DMS153 (cell line): Measurements from ENCODE around the gene ADAM19.

Source experiments
- DNase-seq: peaks from one replicate; lab custom pipeline; 2025; lab: John Stamatoyannopoulos, UW

The ADAM19 gene

GRCh38 chr5:157575381-157576020 lies at the start of gene ADAM19:
ADAM19 (minus strand) TSS chr5:157575775; CDS start chr5:157575696, 79 bp downstream.
- no peak for DNase-seq

DNA sequence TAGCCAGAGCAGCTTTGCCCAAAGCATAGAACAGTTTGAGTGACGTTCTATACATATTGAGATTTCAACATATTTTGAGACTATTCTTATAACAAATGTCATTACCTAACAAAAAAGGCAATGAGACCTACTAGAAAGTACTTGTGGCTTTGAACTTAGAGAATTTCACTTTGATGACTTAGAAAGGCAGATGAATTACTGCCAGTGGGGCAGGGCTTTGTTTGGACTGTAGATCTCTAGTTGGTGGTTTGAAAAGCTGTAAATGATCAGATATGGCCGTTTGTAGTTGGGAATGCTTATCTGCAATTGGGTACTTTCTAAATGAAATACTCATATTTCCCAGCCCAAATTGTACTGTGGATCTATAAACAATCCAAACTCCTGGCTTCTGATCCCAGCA lies 48.6 kb upstream of the ADAM19 start:
- DNase-seq: no peak

DNA sequence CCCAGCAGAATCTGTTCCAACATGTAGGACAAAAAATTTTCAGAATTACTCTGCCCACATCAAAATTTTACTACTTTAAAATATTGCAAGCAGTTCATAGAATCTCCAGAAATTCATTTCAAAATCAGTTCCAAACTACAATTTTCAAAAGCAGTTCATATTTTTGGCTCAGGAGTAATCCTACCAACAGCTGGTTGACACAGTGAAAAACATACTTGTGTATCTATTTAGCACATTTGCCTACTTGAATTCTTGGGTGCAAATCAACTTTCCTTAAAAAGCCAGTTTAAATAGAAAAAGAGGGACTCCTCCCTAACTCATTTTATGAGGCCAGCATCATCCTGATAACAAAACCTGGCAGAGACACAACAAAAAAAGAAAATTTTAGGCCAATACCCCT lies 45.2 kb upstream of the ADAM19 start:
- no peak for DNase-seq

DNA sequence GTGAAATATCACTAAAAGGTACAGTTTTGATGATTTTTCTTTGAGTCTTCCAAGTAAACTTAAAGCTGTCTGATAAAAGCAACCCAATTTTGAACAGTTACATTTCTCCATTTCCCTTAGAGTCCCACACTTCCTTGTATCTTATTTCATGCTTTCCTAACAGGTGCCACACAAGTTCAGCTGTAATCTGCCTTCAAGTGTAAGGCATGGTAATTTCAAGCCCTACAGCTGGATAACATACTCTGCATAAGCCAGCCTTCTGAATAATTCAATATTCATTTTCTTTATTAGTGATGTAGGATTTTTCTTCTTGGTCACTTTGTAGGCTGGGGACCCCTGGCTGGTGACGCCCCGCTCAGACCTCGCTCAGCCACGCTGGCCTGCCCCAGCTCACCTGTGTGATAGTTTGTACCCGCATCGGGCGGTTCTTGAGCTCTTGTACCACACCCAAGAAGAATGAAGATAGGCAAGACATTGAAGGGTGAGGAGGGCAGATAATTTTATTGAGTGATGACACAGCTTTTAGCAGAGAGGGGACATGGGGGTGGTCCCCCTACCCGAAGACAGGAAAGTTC lies 42.7 kb upstream of the ADAM19 start:
- no peak for DNase-seq

GRCh38 chr5:157616785-157617184 lies 41.2 kb upstream of the ADAM19 start:
- DNase-seq: no peak

DNA sequence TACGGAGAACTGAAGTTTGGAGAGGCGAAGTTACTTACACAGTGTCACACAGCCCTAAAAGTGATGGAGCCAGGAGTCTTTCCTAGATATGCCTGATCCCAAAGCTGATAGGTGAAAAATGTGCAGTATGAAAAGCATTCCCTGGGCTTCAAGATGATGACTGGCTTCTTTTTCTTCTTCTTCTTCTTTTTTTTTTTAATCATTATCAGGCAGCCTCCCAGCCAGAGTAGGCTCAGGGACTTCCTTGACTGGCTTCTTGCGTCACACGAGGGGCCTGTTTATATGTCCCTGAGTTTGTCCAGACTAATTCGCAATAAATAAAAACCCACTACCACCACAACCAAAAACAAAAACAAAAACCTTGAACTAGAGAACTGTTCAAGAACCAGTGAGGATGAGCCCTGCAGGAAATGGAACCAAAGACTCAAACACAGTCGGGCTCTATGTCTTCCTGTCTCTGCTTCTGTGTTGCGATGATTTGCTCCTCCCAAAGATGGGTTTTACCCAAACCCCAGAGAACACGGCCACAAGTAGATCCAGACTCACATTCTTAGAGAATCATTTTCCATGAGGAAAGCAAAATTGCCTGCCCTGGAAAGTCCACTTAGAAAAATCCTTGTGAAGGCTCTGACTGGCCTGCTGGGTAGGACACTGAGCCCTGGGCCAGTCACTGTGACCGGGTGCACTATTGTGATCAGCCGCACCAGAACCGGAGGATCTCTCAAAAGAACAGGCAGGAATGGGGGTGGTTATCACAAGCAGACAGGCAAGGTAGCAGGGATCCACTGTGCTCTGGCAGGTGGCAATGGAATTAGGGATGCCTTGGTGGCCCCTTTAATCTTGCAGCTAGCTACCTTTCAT lies 38.0 kb upstream of the ADAM19 start:
- no peak for DNase-seq

- DNase-seq: no peak
Observed at GRCh38 chr5:157612581-157612980, 37.0 kb upstream of the ADAM19 start.

GRCh38 chr5:157611571-157612476 lies 36.2 kb upstream of the ADAM19 start:
- peak; percentile 40 for DNase-seq

- no peak for DNase-seq
Observed at GRCh38 chr5:157610990-157611389, 35.4 kb upstream of the ADAM19 start.

- DNase-seq: no peak
Observed at GRCh38 chr5:157608972-157609565, 33.5 kb upstream of the ADAM19 start.

DNA sequence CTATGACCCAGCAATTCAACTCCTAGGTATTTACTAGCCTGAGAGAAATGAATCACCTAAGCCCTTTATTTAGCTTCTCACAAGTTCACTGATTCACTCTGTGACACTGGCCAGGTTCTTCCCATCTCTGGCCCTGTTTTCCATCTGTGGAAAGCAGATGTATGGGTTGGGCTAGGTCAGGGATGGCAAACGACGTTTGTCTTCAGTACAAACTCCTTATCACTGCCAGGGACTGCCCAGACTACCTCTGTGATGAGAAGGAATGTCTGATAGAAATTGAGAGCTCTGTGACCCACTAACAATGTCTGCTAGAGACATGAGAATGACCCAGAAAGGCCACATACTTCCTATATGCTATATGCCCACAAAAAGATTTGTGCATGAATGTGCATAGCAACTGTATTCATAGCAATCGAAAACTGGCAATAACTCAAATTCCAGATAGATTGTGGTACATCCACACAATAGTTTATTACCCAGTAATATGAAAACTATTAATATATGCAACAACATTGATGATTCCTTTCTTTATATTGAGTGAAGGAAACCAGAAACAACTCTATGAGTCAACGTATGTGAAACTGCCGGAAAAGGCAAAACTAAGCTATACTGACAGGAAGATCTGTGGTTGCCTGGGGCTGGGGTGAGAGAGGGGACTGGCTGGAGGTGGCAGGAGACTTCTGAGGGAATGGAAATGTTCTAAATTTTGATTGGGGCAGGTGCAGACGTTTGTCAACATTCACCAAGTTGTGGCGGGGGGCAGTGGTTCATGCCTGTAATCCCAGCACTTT lies 32.0 kb upstream of the ADAM19 start:
- DNase-seq: no peak

DNA sequence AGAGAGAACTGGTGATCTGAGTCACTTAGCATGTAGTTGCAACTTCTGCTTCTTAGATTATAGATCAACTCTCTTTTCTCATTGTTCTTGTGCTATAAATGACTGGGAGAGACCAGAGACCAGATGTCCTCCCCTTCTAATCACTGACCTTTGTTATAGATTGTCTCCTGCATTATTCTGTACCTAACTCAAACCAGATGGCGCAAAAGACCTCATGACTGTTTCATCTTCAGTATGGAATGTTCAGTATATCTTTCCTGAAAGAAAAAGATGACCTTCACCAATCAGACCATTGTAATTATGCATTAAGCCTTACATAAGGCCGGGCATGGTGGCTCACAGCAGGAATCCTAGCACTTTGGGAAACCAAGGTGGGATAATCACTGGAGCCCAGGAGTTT lies 30.5 kb upstream of the ADAM19 start:
- DNase-seq: no peak

DNA sequence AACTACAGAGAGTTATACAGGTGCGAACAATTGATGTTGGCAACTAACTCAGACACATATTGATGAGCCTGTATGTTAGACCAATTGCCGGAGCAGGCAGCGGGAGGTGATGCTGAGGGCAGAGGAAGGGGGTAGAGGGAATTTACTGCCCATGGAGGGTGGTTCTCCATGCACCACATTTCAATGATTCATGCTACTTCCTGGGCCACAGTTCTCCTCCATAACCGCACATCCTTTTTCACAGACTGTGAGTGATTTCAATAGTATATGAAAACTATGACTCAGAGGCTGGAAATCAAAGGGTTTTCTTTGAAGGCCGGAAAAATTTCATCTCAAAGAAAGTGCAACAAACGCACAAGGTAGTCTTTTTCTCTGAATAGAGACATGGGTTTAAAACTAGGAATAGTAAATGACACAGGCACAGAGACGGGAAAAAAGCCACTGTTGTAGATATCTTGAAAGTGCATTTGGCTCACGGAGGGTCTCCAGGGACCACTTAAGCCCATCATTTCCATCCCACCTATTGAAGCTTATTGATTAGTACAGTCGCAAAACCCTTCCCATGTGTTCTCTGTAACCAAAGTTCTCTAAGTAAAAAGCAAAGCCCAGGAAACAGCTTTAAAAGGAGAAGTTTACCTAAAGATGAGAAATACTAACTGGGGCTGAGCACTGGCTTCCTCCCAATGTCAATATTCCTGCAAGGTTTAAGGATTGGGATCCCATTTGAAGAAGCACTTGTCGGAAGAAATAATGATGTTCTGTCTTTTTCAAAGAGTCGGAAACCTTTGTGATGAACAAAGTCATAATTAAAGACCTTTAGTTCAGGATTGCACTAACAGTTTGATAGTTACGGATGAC lies 28.0 kb upstream of the ADAM19 start:
- DNase-seq: no peak

- DNase-seq: no peak
Observed at GRCh38 chr5:157602505-157602904, 26.9 kb upstream of the ADAM19 start.

DNA sequence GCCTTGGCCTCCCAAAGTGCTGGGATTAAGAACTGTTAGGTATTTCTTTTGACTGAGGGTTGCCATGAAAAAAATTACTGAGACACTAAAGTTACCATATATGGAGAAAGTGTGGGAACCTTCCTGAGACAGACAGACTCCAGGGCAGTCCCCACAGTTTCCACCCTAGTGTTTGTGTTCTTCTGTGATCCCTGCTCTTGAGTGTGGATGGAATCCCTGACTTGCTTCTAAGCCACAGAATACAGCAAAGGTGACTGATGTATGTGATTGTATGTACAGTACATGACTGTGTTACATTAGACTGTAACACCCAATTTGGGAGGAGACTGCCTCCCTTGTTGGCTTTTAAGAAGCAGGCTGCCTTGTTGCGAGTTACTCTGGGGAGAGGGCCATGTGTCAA lies 24.7 kb upstream of the ADAM19 start:
- no peak for DNase-seq

DNA sequence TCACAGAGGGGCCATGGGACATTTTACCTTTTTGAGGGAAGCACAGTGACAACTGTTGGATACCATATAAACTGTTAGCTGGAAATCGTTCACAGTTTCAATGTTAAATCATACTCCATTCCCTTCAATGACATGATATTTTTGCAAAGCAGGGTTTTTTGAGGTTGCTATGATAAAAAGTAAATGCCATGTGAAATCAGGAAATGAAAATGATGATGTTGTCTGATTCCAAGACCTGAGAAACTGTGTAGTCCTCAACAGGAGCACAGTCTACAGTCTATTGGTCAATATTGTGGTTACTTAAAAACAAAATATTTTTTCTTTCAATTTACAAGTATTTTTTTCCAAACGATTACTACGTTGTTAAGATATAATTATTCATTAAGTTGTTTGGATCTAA lies 24.0 kb upstream of the ADAM19 start:
- DNase-seq: no peak

DNA sequence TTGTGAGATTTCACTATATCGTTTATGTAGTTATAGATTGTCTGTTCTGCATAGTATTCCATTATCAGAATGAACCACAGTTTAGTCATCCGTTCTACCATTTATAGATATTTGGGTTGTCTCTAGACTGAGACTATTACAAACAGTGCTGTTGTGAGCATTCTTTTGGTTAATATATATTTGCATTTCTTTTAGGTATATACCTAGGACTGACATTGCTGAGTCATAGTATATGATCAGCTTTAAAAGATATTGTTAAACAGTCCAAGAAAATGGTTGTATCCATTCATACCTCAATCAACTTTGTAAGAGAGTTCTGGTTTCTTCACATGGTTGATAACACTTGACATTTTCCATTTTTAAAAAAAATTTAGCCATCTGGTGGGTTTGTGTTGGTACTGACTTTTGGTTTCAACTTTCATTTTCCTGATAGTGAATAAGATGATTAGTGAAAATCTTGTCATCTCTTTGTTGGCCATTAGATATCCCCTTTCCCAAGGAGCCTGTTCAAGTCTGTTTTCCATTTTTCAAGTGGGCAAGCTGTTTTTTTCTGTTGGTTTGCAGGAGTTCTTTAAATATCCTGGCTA lies 22.9 kb upstream of the ADAM19 start:
- DNase-seq: no peak

GRCh38 chr5:157597277-157597676 lies 21.7 kb upstream of the ADAM19 start:
- DNase-seq: no peak

DNA sequence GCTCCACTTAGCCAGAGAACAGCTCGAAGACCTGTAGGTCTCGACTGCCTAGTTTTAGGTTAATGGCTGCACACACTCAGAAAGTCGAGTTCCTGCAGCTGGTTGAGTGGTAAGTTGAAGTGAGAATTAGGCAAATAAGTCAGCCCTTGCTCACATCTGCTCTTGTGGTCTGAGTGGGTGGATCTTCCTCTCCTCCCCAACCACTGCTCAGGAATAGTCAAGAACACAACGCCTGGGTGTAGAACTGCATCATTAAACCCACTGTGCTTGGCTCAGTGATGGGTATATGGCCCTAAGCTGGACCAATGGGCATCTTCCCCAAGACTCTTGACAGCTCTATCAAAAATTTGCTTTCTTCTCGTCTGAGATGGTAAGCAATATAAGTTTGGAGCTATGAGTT lies 20.9 kb upstream of the ADAM19 start:
- no peak for DNase-seq
